ENCODE measurements around the gene TMEM269. TPM values are rescaled to one million over a fixed set of nuclear protein-coding genes. Genes with fewer than 3 reads are reported as not detected.
"Not testable (repeated sequence)": the region's sequence is repeated elsewhere in the genome, so short reads cannot be mapped to it uniquely, and the experiment has no call there.

TMEM269 gene
- polyA plus RNA-seq, 3 donors: 0.75 to 1.2 (median 1.0) TPM

DNA sequence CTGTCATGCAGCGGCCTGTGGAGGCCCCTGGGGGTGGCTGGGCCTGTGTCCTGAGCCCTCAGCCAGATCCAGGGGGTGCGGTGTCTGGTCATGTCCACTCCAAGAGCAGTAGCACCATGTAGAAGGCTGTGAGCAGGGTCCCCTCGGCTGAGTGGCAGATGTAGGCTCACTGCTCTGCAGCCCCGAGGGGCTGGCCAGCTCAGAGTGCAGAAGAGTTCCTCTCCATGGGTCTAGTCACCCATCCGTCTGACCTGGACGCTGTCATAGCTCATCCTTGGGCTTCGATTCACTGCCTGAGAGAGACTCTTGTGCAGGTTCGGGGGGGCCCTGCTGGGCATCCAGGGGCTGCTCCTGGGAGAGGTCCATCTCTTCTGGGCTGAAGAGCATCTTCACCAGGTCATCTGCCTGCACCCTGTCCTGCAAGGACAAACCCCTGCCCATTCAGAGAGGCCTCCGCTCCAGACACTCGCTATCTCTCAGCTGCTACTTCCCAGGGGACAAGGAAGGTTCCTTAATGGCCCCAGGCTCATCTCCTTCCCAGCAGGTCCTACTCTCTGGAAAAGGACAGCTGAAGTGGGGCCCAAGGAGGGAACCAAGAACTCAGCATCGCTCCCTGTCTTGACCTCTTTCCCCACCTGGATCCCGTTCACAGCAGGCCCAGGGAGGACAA lies 38.2 kb upstream of the TMEM269 start:
- no peak for DNase-seq

DNA sequence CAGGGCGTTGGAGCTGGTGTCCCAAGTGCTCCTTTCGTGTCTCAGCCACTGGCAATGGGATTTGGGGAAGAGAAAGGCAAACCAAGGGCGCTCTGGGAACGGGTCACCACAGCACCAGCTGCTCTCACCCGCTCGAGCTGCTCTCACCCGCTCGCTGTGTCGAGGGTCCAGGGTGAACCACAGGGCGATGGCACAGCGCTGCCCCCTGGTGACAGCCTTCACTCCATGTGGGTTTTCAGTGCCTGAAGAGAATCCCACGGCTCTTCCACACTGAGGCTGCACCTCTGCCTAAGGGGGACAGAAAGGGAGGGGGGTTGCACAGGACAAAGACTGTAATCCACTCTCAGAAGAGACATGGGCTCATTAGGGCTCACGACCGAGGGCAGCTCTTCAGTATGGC lies 37.7 kb upstream of the TMEM269 start:
- peak; percentile 54 for DNase-seq

DNA sequence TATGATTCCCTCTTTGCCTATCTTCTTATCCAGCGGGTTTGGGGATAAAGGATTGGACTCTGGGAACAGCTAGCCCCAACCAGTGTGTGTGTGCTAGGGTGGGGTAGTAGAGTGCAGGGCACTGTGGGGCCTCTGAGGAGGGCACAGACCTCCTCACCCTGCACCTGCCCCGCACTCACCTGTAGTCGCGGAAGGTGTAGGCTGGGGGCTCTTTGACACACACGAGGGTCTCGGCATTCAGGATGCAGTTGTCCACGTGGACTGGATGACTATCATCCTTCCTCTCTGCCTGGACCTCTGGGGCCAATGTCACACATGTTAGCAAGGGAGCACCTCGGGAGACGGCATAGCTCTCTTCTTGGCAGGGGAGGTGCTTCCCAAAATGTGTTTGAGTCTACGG lies 36.8 kb upstream of the TMEM269 start:
- DNase-seq: no peak

DNA sequence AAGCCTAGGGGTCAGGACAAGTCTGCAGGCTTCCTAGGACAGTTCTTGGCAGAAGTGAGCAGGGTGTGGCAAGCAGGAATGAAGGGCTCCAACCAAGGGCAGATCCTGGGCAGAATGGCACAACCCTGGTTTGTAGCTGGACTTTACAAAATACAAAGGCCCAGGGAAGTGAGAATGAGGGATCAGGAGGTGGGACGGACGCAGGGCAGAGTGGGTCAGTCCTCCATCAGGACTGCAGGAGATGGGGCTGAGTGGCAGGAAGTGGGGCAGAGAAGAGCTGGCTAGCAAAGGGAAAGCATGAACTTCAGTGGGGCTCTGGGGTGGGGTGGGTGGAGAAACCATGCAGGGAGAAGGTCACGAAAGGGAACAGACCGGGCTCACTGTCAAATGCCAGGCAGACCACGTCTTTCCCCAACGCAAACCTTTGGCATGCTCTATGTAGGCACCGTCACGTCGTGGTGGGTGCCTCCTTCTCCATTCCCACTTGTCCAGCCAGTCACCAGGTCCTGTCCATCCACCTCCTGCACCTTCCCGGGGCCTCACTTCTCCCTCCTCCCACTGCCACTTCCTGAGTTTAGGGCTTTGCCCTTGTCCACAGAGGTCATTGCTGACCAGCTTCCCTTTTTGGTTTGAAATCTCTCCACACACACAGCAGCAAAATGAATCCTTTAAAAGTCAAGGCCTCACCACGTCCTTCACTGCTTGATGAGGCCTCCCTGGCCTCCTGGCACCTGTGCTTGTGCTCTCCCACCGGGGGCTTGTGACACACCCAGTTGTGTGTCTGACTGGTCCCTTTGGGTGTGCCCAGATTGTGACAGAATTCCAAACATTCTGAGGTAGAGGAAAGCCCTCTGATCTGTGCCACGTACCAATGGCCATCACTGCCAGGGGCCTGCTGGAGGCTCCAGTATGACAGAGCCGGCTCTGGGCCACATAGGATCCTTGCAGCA lies 36.1 kb upstream of the TMEM269 start:
- no peak for DNase-seq

DNA sequence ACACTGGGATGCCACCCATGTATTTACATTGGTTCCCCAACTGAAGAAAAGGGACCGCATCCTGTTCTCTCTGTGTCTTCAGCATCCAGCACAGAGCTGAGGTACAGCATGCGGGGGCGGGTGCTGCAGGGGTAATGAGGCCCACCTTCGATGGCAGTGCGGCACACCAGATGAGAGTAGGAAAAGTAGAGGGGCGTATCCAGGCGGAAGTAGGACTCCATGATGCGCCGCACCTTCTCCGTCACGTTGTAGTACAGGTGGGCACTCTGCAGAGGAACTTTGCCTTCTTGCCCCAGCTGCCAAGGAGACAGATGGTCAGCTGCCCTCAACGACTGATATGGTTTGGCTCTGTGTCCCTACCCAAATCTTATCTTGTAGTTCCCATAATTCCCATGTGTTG lies 34.8 kb upstream of the TMEM269 start:
- no peak for DNase-seq

DNA sequence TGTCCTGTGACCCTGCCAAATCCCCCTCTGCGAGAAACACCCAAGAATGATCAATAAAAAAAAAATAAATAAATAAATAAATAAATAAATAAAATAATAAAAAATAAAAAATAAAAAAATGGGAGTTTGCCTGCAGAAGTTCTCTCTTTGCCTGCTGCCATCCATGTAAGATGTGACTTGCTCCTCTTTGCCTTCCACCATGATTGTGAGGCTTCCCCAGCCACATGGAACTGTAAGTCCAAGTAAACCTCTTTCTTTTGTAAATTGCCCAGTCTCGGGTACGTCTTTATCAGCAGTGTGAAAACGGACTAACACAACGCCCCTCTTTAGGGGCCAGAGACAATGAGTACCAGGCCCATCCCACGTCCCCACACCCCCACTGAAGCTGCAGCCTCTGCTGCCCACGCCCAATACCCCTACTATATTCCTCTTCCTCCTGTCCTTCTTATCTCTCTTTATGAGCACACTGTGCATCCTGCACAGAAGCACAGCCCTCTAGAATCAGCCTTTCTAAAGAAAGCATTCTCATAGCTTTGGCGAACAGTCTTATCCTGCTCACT lies 33.2 kb upstream of the TMEM269 start:
- DNase-seq: not testable (repeated sequence)

DNA sequence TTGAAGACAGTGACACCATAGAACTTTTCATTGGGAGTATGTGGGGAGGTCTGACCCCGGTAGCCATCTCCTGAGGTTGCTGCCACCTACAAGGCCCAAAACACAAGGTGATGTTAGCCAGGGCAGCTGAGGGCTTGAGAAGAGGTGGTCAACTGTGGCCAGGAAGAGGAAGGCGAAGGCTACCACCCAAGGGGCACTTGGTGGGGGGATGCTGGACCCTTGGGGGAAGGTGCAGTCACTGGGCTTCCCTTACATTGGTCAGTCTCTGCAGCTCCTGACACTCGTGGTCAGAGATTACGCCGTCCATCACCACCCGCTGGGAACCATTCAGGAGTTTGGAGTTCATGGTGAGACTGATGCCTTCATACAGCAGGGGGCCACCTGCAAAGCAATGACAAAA lies 32.5 kb upstream of the TMEM269 start:
- DNase-seq: no peak

DNA sequence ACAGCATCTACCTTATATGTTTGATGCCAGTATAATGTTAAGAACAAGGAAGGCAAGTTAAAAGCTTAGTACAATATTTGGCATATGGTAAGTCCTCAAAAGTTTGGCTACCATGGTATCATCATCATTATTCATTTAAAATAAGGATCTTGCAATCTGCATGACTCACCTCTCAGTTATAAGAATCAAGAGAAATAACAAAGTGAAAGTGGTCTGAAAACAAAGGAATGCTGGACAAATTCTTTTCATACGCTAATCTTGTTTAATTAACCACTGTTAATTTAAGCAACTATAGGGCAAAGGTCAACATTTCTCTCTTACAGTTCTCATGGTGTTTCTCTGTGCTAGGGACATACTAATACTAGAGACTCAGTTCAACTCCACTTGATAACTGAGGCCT lies 31.7 kb upstream of the TMEM269 start:
- DNase-seq: no peak

DNA sequence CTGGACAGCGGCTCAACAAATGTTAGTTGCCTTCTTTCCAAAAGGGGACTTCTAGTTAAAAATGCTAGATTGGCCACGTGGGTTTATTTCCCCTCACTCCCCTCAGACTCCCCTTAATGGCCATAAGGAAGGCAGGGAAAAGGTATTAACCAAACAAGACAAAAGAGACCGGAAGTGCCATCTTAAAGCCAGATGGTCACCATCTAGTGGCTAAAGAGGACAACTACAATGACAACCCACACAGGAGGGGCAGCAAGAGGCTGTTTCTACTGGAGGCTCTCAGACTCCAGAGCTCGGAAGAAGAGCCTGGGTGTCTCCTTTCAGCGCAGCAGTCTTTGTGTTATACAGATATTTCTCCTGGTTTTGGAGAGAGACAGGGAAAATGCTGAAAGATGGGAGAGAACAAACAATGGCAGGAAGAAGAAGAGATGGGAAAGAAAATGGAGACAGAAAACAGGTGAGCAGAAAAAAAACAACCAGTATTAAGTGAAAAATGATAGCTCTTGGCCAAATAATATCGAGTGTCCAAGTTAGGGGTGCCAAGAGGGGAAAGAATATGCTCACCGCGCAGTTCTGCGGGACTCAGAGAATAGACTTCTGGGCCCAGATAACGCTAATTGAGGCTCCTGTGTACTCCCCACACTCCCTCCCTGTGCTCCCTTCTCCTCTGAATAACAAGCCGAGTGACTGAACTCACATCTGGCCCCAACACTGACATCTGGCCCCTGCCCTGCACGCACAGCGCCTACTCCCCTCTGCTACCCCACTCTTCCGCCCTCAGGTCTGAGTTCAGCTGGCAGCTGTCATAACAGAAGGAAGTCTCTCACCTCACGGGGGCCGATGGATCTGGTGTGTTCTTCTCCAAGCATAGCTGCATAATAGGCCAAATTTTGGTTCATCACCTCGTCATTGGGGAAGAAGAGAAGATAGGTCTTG lies 27.6 kb upstream of the TMEM269 start:
- peak; percentile 54 for DNase-seq

DNA sequence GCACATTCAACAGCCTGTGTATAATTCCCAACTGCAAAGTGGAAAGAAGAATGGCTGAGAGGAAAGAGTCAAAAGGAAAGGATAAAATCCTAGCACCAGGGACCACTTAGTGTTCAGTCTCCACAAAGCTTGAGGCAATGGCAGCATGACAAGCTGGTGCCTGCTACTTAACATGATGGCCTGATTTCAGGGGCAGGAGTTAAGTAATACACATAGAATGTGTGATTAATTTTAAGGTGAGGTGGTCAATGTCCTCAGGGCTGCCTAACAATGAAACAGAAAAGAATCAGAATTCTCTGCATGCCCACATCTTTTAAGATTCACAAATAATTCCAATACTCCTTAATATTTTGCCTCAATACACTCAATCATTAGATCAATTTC lies 26.9 kb upstream of the TMEM269 start:
- no peak for DNase-seq

DNA sequence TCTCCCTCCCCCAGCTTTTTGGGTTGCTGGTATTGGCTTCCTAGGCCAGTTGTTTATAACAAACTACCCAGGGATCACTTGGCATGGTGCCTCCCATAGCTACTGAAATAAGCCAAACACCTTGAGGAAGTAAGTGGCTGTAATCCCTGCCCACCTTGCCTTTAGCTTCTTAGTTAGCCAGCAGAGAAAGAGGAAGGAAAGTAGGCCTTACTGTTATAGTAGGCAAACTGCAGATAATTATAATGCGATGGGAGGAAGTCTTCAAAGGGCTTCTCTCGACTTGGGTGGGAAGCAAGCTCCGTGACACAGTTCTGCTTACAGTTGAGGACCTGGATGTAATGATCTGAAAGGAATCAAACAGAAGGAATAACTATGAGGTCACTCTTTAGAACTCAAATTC lies 26.1 kb upstream of the TMEM269 start:
- no peak for DNase-seq

DNA sequence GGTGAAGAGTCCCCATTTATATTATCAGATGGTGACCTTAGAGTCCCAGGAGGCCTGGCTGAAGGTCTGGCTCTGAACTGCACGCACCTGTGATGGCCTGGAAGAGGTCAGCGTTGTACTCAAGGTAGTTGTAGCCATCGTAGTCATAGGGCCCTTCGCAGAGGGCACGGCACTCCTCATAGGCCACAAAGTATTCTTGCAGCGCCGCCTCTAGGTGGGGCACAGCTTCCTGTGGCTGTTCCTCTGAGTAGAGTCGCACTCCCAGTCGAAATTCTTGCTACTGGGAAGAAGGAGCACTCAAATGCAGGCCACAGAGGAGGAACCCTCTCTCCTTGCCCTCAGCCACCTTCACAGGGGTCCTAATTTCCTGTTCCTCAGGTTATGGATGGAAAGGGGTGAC lies 25.7 kb upstream of the TMEM269 start:
- DNase-seq: no peak

DNA sequence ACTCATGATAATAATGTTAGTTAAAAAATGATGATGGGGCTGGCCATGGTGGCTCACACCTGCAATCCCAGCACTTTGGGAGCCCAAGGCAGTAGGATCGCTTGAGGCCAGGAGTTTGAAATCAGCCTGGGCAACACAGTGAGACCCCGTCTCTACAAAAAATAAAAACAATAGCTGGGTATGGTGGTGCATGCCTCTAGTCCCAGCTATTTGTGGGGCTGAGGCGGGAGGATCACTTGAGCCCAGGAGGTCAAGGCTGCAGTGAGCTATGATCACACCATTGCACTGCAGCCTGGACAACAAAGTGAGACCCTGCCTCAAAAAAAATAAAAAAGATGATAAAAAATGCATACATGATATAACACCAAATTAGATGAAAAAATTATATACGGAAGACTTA lies 23.2 kb upstream of the TMEM269 start:
- no peak for DNase-seq

DNA sequence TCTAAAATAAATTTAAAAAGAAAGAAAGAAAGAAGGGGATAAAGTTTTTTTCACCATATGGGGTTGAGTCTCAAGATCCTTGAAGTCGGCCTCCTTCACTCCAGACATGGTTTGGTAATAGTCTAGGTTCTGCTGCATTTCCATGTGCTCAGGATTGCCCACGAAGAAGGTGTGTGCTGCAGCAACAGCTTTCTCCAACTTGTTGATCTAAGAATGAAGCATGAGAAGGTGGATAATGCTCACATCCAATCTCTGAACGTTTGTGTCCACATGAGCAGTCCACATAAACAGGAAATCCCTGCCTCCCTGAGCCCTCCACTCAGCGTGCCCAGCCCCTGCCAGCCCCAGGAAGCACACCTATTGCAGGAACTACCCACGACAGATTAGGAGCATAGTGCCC lies 22.5 kb upstream of the TMEM269 start:
- no peak for DNase-seq

DNA sequence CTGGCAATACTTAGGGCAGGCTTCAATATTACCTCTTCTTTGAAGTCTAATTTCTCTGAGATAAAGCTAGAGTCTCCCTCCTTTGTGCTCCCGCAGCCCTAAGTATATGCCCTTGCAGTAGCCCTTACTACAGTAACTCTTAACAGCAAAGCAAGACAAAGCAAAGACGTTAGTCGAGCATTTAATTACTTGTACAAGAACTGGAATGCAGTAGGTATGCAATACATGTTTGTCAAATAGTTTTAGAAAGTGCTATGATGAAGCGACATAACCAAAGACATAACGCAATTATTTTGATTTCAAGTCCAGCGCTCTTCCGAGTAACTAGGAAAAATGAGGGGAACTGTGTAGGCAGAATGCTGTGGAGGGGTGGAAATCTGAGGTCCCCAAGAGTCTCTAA lies 19.5 kb upstream of the TMEM269 start:
- no peak for DNase-seq

DNA sequence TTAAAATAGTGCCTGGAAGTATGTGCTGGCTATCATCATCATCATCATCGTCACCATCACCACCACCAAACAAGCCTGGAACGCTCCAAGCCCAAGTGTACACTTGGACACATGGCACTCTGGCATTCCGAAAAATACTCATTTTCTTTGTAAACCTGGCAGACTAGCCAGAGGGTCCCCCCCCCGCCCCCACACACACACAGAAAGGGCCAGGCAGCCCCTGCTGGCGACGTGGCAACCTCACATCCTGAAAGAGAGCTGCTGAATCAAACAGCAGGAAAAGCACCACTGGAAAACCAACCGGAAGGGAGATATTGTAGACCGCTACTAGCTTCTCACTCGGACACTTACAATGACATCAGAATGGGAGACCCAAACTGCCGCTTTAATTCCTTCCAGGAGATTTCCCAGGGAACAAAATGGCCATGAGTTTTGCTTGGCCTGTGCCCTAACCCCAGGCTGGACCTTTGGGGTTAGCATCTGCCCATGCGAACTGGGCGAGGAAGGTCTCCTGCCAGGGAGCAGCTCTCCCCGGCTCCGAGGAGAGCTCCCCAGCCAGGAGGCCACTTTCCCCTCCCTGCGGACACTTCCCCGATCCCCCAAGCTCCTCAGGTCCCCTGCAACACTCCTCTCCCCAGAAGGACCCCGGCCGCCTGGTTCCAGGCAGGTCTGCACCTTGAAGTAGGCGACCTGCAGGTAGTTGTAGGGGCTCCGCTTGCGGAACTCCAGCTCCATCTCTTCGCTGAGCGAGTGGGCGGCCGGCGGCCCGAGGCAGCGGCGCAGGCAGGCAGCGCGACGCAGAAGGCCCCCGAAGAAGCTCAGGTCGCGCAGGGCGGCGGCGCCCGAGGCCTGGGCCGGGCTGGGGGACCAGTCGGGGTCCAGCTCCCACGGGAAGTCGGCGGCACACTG lies 18.7 kb upstream of the TMEM269 start:
- peak; percentile 76 for DNase-seq

DNA sequence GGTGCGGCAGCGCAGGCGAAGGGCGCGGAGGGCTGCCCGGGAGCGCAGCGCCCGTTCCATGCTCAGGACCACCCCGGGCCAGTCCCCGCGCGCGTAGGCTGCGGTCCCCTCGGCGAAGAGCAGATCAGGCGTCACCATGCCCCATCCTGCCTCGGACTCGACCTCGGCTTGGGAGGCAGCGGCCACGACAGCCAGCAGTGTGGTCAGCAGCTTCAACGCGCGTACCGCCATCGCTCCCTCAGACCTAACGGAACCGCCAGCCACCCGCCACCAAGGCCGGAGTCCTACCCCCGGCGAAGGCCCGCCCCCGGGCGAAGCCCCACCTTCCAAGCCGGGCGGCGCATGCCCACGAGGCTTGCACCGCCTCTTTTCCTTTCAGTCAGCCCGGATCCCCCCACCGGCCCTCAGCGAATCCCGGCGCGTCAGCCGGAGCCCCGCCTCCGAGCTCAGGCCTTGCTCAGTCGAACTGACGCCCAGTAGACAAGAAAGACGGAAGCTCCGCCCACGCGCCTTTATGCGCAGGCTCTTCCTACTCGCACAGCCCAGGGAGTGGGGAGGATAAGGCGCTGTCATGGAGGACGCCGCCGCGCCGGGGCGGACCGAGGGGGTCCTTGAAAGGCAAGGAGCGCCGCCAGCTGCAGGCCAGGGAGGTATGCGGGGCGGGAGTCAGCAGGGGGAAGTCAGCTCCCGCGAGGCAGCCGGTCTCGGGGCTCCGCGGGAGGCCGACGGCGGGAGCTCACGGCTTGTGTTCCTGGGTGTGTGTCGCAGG lies 17.9 kb upstream of the TMEM269 start, which contains the start of the genes C1orf50 and P3H1:
C1orf50 (plus strand) TSS at position 509 of the 769 bp plus-strand sequence; CDS start at position 572, 63 bp downstream.
P3H1 (minus strand) TSS at position 288 of the 769 bp plus-strand sequence; CDS start at position 231, 57 bp downstream.
- peak; percentile 99 for DNase-seq

DNA sequence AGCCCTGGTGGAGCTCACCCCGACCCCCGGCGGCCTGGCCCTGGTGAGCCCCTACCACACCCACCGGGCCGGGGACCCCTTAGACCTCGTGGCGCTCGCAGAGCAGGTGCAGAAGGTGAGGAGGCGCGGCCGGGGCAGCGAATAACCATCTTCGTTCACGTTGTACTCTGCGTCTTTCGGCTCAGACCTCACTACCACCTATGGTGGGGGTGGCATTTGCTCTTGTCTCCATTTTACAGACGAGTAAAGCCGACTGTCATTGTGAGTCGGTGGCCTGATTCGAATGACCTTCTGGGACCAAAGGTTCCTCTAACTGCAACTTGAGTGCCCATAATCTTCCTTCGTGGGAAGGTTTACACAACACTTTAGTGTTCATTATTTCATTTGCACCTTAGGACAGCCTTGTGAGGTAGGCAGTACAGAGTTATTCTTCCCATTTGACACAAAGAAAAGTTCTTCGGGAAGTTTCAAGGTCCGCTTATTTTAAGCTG lies 17.2 kb upstream of the TMEM269 start:
- no peak for DNase-seq

DNA sequence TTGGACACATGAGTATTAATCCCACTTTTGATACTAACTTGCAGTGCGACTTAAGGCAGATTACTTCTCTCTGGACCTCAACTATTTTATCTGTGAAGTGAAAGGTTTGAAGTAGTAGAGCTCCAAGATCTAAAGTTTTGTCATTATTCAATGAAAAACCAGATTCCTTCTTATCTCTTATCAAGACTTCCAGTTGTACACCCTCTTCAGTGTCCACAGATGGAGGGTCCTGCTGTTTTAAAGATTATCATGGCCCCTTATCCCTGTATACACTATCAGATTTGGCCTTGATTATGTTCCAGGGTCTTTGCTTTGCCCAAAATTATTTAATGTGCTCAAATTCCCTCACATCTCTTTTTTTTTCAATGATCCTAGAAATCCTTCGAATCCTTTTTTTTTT lies 16.6 kb upstream of the TMEM269 start:
- no peak for DNase-seq

DNA sequence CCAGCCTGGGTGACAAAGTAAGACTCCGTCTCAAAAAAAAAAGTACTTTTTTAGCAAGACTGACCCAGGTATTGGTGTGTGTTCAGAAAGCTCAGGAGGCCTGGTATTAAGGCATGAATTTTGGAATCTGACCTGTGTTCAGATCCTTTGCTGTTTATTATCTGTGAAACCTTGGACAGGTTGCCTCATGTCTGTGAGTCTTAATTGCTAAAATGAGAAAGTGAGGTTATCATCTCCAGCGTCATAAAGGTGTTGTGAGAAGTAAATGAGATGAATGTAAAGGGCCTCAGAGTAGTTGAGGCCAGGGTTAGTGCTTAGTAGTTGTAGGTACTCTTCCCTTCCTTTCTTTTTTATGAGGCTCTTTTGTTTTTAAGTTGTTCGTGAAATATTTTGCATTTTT lies 15.0 kb upstream of the TMEM269 start:
- DNase-seq: no peak
